ENCODE data around the gene PAGE5. TPM values are rescaled to one million over a fixed set of nuclear protein-coding genes. Genes with fewer than 3 reads are reported as not detected.

PAGE5 gene, protein sequence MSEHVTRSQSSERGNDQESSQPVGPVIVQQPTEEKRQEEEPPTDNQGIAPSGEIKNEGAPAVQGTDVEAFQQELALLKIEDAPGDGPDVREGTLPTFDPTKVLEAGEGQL
- total RNA-seq, result not detected in 2 replicates

DNA sequence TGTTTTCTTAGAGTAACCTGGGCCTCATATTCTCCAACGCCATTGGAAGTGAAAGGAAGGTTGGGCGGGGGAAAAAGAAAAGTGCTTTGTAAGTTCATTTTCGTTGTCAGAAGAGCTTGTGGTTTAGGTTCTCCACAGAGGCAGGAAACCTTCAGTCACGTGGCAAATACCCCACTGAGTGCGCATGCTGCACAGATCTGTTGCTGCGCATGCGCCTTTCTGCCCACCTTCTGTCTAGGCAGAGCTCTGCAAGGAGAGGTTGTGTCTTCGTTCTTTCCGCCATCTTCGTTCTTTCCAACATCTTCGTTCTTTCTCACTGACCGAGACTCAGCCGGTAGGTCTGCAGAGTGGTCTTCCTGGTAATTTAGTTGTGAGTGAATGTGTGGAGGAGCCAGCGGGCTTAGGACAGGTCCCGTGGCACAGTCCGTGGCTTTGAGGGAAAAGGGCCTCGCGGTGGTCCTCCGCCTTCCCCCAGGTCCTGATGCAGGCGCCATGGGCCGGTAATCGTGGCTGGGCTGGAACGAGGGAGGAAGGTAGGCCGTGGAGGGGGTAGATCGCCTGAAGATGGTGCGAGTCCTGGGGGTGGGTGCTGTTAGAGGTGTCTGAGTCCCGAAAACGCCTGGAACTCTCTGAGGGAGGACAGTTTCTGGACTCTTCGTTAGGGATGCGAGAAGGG is at the start of gene PAGE5:
TSS of gene PAGE5 (plus strand) at position 228 of the 676 bp plus-strand sequence. CDS start 1,037 bp downstream, outside the sequence.
- DNase-seq (ENCODE audit: low read depth in 2 of 2), result no peak

- DNase-seq (ENCODE audit: low read depth in 2 of 2), result no peak
Measured at GRCh38 chrX:55187281-55187680, 32.9 kb upstream of the PAGE5 start.

DNA sequence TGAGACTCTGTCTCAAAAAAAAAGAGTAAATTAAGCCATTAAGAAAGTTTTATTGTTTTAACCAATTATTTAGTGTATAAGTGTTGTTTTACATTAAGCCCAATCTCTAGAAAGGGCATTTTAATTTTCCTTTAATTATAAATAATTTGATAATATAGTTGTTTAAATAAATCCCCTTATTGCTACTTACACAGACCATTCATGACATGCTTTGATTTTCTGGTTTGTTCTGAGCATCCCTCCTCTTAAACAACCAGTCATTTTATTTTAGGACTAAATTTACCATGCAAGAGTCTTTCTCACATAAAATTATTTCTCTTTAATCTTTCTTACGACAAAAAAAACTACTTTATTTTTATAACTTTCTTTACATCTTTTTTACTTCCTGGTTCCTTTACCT is 23.5 kb upstream of the PAGE5 start:
- DNase-seq (ENCODE audit: low read depth in 2 of 2), result no peak

DNA sequence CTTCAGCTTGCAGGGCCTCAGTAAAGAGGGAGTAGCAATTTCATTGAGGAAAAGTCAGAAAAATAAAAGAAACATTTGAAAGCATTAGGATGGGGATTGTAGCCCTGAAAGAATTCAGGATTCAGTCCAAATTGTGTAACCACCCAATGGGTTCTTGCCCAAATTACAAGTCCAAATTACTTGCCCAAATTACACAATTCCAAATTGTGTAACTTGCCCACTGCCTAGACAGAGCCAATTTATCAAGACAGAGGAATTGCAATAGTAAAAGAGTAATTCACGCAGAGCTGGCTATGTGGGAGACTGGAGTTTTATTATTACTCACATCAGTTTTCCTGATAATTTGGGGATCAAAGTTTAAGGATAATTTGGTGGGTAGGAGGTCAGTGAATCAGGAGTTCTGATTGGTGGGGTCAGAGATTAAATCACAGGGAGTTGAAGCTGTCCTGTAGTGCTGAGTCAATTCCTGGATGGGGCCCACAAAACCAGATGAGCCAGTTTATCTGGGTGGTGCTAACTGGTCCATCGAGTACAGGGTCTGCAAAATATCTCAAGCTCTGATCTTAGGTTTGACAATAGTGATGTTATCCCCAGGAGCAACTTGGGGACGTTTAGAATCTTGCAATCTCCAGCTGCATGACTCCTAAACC is 18.1 kb upstream of the PAGE5 start:
- no peak for DNase-seq (ENCODE audit: low read depth in 2 of 2)

DNA sequence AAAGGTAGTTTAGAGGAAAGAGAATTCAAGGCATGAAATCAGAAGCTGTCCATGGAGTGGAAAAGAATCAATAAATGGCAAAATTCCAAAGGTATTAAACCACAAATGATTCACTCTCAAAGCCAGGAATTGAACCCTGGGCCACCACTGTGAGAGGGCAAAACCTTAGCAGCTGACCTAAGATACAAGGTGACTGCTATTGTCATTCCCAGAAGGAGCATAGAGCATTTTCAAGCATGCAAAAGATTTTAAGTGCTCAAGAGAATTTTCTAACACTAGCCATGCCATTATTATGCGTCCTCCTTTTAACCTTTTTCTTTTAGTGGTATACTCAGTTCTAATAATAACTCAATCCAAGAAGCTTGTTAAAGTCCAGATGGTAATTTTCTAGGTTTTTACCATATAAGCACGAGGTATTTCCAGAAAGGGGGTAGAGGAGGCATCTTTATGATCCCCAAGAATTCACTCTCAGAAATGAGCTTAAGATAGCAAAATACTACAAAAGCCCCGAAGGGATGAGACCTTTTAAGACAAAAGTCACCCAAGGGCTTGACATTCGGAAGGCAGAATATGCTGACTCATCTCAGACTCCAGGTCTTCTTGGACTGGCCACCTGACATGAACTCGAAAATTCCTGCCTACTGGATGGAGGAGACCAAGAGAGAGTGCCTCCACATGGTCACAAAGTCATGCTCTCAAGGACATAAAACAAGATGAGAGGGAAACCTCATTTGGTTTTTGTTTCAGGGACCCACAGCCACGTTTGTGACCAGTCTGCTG is 13.8 kb upstream of the PAGE5 start:
- no peak for DNase-seq (ENCODE audit: low read depth in 2 of 2)

- DNase-seq (ENCODE audit: low read depth in 2 of 2), result no peak
Measured at GRCh38 chrX:55210931-55211677, 9.0 kb upstream of the PAGE5 start.

- DNase-seq (ENCODE audit: low read depth in 2 of 2), result no peak
Measured at GRCh38 chrX:55213381-55213780, 6.8 kb upstream of the PAGE5 start.

DNA sequence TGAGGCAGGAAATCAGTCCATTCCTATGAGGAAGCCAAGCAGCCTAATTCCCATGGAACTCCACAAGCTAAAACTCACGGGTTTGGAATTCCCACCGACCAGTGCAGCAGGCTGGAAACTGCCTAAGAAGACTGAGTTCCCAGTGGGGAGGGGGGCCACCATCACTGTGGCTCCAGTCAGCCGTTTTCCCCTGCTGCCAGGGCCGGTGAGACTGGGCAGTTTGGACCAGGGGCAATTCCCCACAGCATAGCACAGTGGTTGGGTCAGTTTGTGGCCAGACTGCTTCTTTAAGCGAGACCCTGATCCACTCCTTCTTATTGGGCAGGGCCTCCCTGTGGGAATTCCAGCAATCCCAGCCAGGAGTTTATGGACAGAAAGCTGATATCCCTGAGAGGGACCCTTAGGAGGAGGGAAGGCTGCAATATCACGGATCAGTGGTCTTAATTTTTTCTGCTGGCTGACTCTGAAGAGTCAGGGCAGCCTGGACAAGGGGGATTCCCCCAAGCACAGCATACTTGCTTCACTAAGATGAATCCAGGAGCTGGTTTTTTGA is 20.7 kb downstream of the PAGE5 start:
- DNase-seq (ENCODE audit: low read depth in 2 of 2), result no peak

- no peak for DNase-seq (ENCODE audit: low read depth in 2 of 2)
Measured at GRCh38 chrX:55253528-55253927, 33.4 kb downstream of the PAGE5 start.

DNA sequence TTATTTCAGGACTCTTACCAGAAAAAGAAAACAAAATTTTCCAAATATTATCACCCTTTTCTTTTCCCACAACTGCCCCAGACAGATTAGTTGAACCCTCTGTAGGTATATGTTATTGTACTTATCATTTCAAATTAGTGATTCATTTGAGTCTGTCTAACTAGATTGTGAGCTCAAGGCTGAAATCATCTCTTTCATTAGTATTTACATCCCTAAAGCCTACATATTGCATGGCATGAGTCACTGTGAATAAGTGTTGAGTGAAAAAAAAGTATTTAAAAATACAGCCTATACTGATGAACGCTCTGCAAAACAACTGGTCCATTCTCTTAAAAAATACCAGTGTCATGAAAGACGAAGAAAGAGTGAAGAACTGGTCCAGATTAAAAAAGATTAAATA is 40.7 kb downstream of the PAGE5 start:
- DNase-seq (ENCODE audit: low read depth in 2 of 2), result no peak

GRCh38 chrX:55264816-55265215 is 44.7 kb downstream of the PAGE5 start, which contains the start of gene PAGE3:
PAGE3 (minus strand) TSS chrX:55264916; CDS start chrX:55263903, 1,013 bp downstream.
- DNase-seq (ENCODE audit: low read depth in 2 of 2), result no peak

Other genes with a start within 250 kb of the PAGE5 start
- under 0.01 TPM in 1 of 2 replicates, not detected in the other for gene PFKFB1, start 226.2 kb upstream of the PAGE5 start, total RNA-seq
- gene APEX2, start 220.0 kb upstream of the PAGE5 start, total RNA-seq, result 5.2 and 5.7 TPM in 2 replicates
- not detected in 2 replicates for gene ALAS2, start 189.4 kb upstream of the PAGE5 start, total RNA-seq
- not detected in 2 replicates for gene PAGE2B, start 145.3 kb upstream of the PAGE5 start, total RNA-seq
- not detected in 2 replicates for gene PAGE2, start 131.3 kb upstream of the PAGE5 start, total RNA-seq
- gene PAGE3, start 44.6 kb downstream of the PAGE5 start, total RNA-seq, result not detected in 2 replicates
- gene MAGEH1, start 231.8 kb downstream of the PAGE5 start, total RNA-seq, result 13.3 and 16.5 TPM in 2 replicates